ENCODE results near the gene ARHGAP4.

DNA sequence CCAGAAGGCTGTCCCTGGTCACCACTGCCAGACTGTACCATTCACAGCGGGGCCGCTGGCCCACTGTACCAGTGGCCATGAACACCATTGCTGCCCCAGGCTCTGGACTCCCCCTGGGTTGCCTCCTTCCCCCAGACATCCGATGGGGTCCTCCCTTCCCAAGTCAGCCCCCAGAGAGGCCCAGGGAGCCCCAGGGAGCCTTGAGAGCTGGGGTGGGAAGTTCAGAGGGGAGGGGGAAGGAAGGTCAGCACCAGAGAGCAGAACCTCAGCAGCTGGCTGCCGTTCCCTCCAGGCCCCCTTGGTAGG lies 441 bp upstream of the ARHGAP4 start:
- TF ChIP-seq POLR2AphosphoS5 (IDR thresholded peaks at IDR 0.05; ENCODE audit: low read depth), result no peak
- TF ChIP-seq, protein P1, sequence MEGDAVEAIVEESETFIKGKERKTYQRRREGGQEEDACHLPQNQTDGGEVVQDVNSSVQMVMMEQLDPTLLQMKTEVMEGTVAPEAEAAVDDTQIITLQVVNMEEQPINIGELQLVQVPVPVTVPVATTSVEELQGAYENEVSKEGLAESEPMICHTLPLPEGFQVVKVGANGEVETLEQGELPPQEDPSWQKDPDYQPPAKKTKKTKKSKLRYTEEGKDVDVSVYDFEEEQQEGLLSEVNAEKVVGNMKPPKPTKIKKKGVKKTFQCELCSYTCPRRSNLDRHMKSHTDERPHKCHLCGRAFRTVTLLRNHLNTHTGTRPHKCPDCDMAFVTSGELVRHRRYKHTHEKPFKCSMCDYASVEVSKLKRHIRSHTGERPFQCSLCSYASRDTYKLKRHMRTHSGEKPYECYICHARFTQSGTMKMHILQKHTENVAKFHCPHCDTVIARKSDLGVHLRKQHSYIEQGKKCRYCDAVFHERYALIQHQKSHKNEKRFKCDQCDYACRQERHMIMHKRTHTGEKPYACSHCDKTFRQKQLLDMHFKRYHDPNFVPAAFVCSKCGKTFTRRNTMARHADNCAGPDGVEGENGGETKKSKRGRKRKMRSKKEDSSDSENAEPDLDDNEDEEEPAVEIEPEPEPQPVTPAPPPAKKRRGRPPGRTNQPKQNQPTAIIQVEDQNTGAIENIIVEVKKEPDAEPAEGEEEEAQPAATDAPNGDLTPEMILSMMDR (IDR thresholded peaks at IDR 0.05; ENCODE audit: insufficient read depth, low read length), result no peak
- TF ChIP-seq, protein P2, sequence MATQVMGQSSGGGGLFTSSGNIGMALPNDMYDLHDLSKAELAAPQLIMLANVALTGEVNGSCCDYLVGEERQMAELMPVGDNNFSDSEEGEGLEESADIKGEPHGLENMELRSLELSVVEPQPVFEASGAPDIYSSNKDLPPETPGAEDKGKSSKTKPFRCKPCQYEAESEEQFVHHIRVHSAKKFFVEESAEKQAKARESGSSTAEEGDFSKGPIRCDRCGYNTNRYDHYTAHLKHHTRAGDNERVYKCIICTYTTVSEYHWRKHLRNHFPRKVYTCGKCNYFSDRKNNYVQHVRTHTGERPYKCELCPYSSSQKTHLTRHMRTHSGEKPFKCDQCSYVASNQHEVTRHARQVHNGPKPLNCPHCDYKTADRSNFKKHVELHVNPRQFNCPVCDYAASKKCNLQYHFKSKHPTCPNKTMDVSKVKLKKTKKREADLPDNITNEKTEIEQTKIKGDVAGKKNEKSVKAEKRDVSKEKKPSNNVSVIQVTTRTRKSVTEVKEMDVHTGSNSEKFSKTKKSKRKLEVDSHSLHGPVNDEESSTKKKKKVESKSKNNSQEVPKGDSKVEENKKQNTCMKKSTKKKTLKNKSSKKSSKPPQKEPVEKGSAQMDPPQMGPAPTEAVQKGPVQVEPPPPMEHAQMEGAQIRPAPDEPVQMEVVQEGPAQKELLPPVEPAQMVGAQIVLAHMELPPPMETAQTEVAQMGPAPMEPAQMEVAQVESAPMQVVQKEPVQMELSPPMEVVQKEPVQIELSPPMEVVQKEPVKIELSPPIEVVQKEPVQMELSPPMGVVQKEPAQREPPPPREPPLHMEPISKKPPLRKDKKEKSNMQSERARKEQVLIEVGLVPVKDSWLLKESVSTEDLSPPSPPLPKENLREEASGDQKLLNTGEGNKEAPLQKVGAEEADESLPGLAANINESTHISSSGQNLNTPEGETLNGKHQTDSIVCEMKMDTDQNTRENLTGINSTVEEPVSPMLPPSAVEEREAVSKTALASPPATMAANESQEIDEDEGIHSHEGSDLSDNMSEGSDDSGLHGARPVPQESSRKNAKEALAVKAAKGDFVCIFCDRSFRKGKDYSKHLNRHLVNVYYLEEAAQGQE (IDR thresholded peaks at IDR 0.05; ENCODE audit: insufficient replicate concordance, low read depth), result no peak
- TF ChIP-seq GABPA (IDR thresholded peaks at IDR 0.05; ENCODE audit: low read depth), result no peak
